Measurements from ENCODE around the gene PRR5L.
A peak's percentile ranks its signal among the peaks of the same experiment; 100 is the strongest.

The PRR5L gene

GRCh38 chr11:36377759-36378564, 81.9 kb downstream of the PRR5L start:
- peak in 4 of 14 donors; percentile 44 to 78 (median 64) for DNase-seq

GRCh38 chr11:36379653-36380052, 83.6 kb downstream of the PRR5L start:
- no peak for DNase-seq

GRCh38 chr11:36380296-36381014, 84.4 kb downstream of the PRR5L start:
- DNase-seq = no peak

GRCh38 chr11:36381015-36381360, 84.9 kb downstream of the PRR5L start:
- DNase-seq = no peak

- DNase-seq = peak in 1 of 14 donors; percentile 23
These were observed 87.1 kb downstream of the PRR5L start for GRCh38 chr11:36383195-36383594.

- no peak for DNase-seq
These were observed 89.3 kb downstream of the PRR5L start for GRCh38 chr11:36385121-36385970.

- no peak for DNase-seq
These were observed 90.3 kb downstream of the PRR5L start for GRCh38 chr11:36386411-36386810.

- DNase-seq = no peak
These were observed 92.0 kb downstream of the PRR5L start for GRCh38 chr11:36388071-36388470.

GRCh38 chr11:36388951-36389350, 92.9 kb downstream of the PRR5L start:
- DNase-seq = no peak

GRCh38 chr11:36389811-36390210, 93.7 kb downstream of the PRR5L start:
- DNase-seq = no peak

- peak in 3 of 14 donors; percentile 15 to 44 (median 18) for DNase-seq
These were observed 94.9 kb downstream of the PRR5L start for GRCh38 chr11:36390963-36391471.

- no peak for DNase-seq
These were observed 96.1 kb downstream of the PRR5L start for GRCh38 chr11:36392196-36392595.

GRCh38 chr11:36394056-36394455, 98.0 kb downstream of the PRR5L start:
- no peak for DNase-seq

- DNase-seq = no peak
These were observed 98.8 kb downstream of the PRR5L start for GRCh38 chr11:36394926-36395325.

GRCh38 chr11:36395978-36396736, 100.1 kb downstream of the PRR5L start:
- DNase-seq = no peak

GRCh38 chr11:36398231-36398953, 102.3 kb downstream of the PRR5L start:
- peak in 12 of 14 donors; percentile 21 to 80 (median 49) for DNase-seq

GRCh38 chr11:36399236-36399635, 103.1 kb downstream of the PRR5L start:
- DNase-seq = no peak

- DNase-seq = no peak
These were observed 103.7 kb downstream of the PRR5L start for GRCh38 chr11:36399745-36400144.

GRCh38 chr11:36400766-36401455, 104.8 kb downstream of the PRR5L start:
- no peak for DNase-seq

- DNase-seq = no peak
These were observed 106.6 kb downstream of the PRR5L start for GRCh38 chr11:36402568-36403170.

Measured in C1 segment of cervical spinal cord (tissue), 14 donors.